Right lobe of liver (tissue), 6 donors: Measurements from ENCODE around the gene JAKMIP1. TPM values are rescaled to one million over a fixed set of nuclear protein-coding genes. Genes with fewer than 3 reads are reported as not detected.

ENCODE experiments used
- ATAC-seq, 4 donors: fragments of 200-7000 bp; cut with Tn5 transposase; one replicate each; pipeline ENCODE4 v1.9.1; 2020; ENCODE audit warnings: mild to moderate bottlenecking in 4 of 4, moderate library complexity in 4 of 4
- DNase-seq, 3 donors: peaks; one replicate each; pipeline ENCODE4 v3.0.0-alpha.2; 2020
- H3K27ac ChIP-seq, 3 donors: fragments of 200-600 bp; one replicate each; pipeline ENCODE4 v1.8.0; 2022
- H3K27me3 ChIP-seq, 2 donors: fragments of 200-600 bp; one replicate each; pipeline ENCODE4 v1.8.0; 2022
- H3K36me3 ChIP-seq, 4 donors: fragments of 200-600 bp; sonication (generic) in 1 of 4; one replicate each; pipeline versions ENCODE4 v1.5.1 to v1.8.0; 2017 to 2022; ENCODE audit warnings: control low read depth in 1 of 4
- H3K4me1 ChIP-seq, 4 donors: fragments of 200-600 bp; sonication (generic) in 1 of 4; one replicate each; pipeline versions ENCODE4 v1.5.1 to v1.8.0; 2017 to 2022; ENCODE audit warnings: control low read depth in 1 of 4
- H3K4me3 ChIP-seq, 3 donors: fragments of 200-600 bp; one replicate each; pipeline ENCODE4 v1.8.0; 2022
- H3K9me3 ChIP-seq, 4 donors: fragments of 200-600 bp; sonication (generic) in 1 of 4; one replicate each; pipeline versions ENCODE4 v1.5.1 to v1.8.0; 2017 to 2022; ENCODE audit warnings: control low read depth in 1 of 4
- POLR2A ChIP-seq: fragments of 450-650 bp; IDR thresholded peaks from one replicate; pipeline ENCODE4 v1.6.1; 2017; ENCODE audit warnings: antibody characterized with exemption, mild to moderate bottlenecking
- WGBS: methylation state at CpG from one replicate; pipeline ENCODE4 v1.1.6; 2018; ENCODE audit warnings: low coverage, low lambda C conversion rate; ENCODE audit not compliant: insufficient coverage; ENCODE audit errors: missing lambda C conversion rate; 5-methylcytosine and 5-hydroxymethylcytosine counted together
- intact Hi-C, 2 donors: fragments of 100-400 bp; cut with DNase I; formaldehyde crosslinking; loops; one replicate each; pipeline versions ENCODE4 v1.11.2 to v1.14.1; 2022
- total RNA-seq, 6 experiments: library from RNA; depleted of rRNA in 2 of 6; stranded (reverse); fragments of >200 nt in 2 of 6; fragmentation: NEBNext Ultra II Directional in 3 of 6; extraction: Animal tissue kit (Norgen Biotek cat#: 25700) in 3 of 6; gene quantifications; one replicate each; pipeline versions ENCODE4 v1.1.0 to v1.2.4, GENCODE V29; 2016 to 2023
- TF ChIP-seq, protein P1 (sequence below), 4 donors: fragments of 200-600 bp in 3 of 4; fragments of 450-650 bp in 1 of 4; IDR thresholded peaks; one replicate each; pipeline versions ENCODE4 v1.5.1 to v1.8.0; 2016 to 2022; ENCODE audit warnings: antibody characterized with exemption in 4 of 4, mild to moderate bottlenecking in 2 of 4
- donor health status: DM: no; HTN: yes; CAD: no.
- donor health status: DM: no; HTN: no; CAD: no.
- donor health status: DM: no; HTN: no; CAD: no.
- donor health status: DM: no; HTN: yes; CAD: no.
- donor health status: DM: no; HTN: yes; CAD: no.

Gene JAKMIP1
- total RNA-seq, 6 experiments from 2014 or later = 0.12 TPM; not detected in 5

DNA sequence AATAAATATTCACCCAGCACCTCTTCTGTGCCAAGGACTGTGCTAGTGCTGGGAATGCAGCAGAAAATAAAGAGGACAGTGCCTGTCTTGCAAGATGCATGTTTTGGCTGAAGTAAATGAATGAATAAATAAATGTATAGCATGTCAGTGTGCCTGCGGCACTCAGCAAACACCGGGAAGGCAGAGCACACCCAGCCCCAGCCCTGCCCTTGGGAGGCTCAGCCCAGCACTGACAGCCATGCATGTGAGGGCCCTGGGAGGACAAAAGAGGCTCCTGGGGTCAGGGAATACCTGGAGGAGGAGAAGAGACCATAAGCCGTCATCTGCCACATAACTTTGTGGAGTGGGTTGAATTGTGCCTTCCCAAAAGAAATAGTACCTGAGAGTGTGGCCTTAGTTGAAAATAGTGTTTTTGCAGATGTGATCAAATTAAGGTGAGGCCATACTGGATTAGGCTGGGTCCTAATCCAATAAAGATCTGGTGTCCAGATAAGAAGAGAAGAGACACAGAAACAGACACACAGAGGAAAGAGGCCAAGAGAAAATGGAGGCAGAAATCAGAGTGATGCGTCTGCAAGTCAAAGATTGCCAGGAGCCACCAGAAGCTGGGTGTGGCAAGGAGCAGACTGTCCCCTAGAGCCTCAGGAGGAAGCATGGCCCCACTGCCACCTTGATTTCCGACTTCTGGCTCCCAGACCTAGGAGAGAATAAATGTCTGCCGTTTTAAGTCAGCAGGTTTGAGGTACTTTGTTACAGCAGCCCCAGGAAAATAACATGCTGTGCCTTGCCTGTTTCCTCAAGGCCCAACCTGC is 198.5 kb downstream of the JAKMIP1 start:
- 51% methylated on average over 4 of the region's 6 CpGs for WGBS
- DNase-seq (no peak), ATAC-seq (no peak)
- Histone ChIP-seq H3K27me3 (no peaks in the 10 kb centered on the region), H3K9me3 (no peaks in the 10 kb centered on the region), H3K4me3 (no peak overlapping the region), H3K4me1 (no peaks in the 10 kb centered on the region), H3K27ac (no peak overlapping the region), H3K36me3 (no peaks in the 10 kb centered on the region)
- intact Hi-C loops = no loop called here
- no peak for TF ChIP-seq POLR2A
- TF ChIP-seq, protein P1, sequence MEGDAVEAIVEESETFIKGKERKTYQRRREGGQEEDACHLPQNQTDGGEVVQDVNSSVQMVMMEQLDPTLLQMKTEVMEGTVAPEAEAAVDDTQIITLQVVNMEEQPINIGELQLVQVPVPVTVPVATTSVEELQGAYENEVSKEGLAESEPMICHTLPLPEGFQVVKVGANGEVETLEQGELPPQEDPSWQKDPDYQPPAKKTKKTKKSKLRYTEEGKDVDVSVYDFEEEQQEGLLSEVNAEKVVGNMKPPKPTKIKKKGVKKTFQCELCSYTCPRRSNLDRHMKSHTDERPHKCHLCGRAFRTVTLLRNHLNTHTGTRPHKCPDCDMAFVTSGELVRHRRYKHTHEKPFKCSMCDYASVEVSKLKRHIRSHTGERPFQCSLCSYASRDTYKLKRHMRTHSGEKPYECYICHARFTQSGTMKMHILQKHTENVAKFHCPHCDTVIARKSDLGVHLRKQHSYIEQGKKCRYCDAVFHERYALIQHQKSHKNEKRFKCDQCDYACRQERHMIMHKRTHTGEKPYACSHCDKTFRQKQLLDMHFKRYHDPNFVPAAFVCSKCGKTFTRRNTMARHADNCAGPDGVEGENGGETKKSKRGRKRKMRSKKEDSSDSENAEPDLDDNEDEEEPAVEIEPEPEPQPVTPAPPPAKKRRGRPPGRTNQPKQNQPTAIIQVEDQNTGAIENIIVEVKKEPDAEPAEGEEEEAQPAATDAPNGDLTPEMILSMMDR (IDR thresholded peaks at IDR 0.05) = no peak

DNA sequence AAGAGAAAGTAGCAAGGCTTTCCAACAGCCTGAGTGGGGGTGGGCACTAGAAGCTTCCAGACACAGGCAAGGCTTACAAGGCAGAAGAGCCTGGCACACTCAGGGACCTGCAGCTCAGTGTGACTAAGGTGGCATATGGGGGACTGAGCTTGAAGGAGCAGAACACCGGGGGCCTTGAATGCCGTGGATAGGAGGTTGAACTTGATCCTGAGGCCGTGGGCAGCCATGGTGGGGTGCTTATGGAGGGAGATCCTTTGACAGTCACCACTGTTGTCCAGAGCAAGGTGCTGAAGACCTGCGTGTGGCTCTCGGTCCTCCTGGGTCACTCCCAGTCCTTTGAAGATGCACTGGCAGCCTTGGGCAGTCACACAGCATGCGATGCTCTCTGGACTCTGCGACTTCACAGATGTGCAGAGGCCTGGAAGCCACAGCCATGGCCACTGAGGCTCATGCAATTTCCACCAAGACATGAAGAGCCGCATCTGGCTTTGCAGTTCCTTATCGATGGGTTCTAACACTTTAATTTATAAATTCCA is 200.5 kb downstream of the JAKMIP1 start:
- Histone ChIP-seq H3K4me3 (no peak overlapping the region), H3K4me1 (no peaks in the 10 kb centered on the region), H3K27ac (no peak overlapping the region), H3K9me3 (no peaks in the 10 kb centered on the region), H3K36me3 (no peaks in the 10 kb centered on the region), H3K27me3 (no peaks in the 10 kb centered on the region)
- 68% methylated on average over 3 of the region's 9 CpGs for WGBS
- intact Hi-C loops = loop anchor here in 1 of 2 donors (5.0 kb wide), 1 partner anchor 87 kb away; no protein-coding TSS in a partner anchor
- ATAC-seq = no peak
- no peak for TF ChIP-seq POLR2A
- TF ChIP-seq, protein P1 (IDR thresholded peaks at IDR 0.05) = no peak
- no peak for DNase-seq

DNA sequence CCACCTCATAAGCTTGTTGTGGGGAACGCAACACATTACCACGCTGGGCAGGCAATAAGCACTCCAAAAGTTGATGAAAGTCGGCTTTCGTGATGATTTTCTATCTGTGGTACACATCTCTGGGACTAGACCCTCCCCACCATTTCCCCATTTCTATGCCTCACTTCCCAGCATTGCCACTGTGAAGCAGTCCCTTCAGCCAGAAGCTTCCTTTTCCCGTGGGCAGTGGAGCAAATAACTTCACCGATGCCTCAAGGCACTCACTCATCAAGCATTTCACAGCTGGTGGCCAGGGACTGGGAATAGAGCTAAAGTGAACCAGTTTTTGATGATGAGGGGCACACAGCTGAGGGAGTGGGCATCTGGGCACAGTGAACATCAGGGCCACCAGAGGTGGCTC is 201.0 kb downstream of the JAKMIP1 start:
- no peak for ATAC-seq
- no peak overlapping the region for H3K4me3 ChIP-seq
- no peaks in the 10 kb centered on the region for H3K27me3 ChIP-seq
- intact Hi-C loops = loop anchor here in 1 of 2 donors (5.0 kb wide), 1 partner anchor 88 kb away; no protein-coding TSS in a partner anchor
- H3K9me3 ChIP-seq = no peaks in the 10 kb centered on the region
- no peak overlapping the region for H3K27ac ChIP-seq
- TF ChIP-seq, protein P1 (IDR thresholded peaks at IDR 0.05) = no peak
- no peak for TF ChIP-seq POLR2A
- H3K4me1 ChIP-seq = no peaks in the 10 kb centered on the region
- DNase-seq = no peak
- no peaks in the 10 kb centered on the region for H3K36me3 ChIP-seq
- 60% methylated on average over 5 of the region's 6 CpGs for WGBS

GRCh38 chr4:5998333-5998936 is 201.9 kb downstream of the JAKMIP1 start:
- H3K4me1 ChIP-seq = no peaks in the 10 kb centered on the region
- H3K27ac ChIP-seq = no peak overlapping the region
- no peaks in the 10 kb centered on the region for H3K9me3 ChIP-seq
- no peak overlapping the region for H3K4me3 ChIP-seq
- no peaks in the 10 kb centered on the region for H3K36me3 ChIP-seq
- no peaks in the 10 kb centered on the region for H3K27me3 ChIP-seq
- intact Hi-C loops = loop anchor here in 1 of 2 donors (5.0 kb wide), 1 partner anchor 89 kb away; no protein-coding TSS in a partner anchor
- ATAC-seq (peak; percentile 85 to 96 (median 90)), DNase-seq (peak in 2 of 3 donors; percentile 49 to 58)
- no peak for TF ChIP-seq POLR2A
- TF ChIP-seq, protein P1 (IDR thresholded peaks at IDR 0.05) = peak; percentile 82 to 96 (median 94)
- 0% methylated on average over 6 of the region's 9 CpGs for WGBS
